Measurements from ENCODE around the gene ATP2C2. TPM values are rescaled to one million over a fixed set of nuclear protein-coding genes. Genes with fewer than 3 reads are reported as not detected.
A peak's percentile ranks its signal among the peaks of the same experiment; 100 is the strongest.

Gene ATP2C2
- total RNA-seq, 1 experiment from 2014 or later: 4.0 TPM

DNA sequence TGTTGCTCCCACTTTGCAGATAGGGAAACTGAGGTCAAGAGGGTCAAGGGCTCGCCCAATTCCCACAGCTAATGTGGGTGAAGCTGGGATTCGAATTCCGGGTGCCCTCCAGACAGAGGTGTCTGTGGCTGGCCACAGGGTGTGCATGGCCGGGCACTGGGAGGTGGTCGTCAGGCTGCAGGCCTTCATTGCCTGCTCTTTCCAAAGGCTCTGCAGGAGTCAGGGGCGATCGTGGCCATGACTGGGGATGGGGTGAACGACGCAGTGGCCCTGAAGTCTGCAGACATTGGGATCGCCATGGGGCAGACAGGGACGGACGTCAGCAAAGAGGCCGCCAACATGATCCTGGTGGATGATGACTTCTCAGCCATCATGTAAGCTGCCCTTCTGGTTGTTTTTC, 86.3 kb downstream of the ATP2C2 start:
- Mint-ChIP-seq H3K27me3 (ENCODE audit: low read depth) (no peaks in the 10 kb centered on the region), H3K27ac (no peak overlapping the region), H3K36me3 (ENCODE audit: insufficient read depth in 1 of 3, low read depth in 3 of 3) (no peaks in the 10 kb centered on the region), H3K4me1 (peaks cover 0 to 2% of the 10 kb centered on the region in 2 experiments; a peak in 1 of 4 replicates), H3K9me3 (no peaks in the 10 kb centered on the region; a peak in 1 of 5 replicates), H3K4me3 (no peak overlapping the region)
- Histone ChIP-seq H3K14ac (ENCODE audit: insufficient read depth, low read length) (no peak overlapping the region), H3K23ac (ENCODE audit: insufficient read length, low read depth, low read length) (no peak overlapping the region), H2BK15ac (ENCODE audit: low read depth, low read length) (no peak overlapping the region), H3K9ac (ENCODE audit: extremely low read depth, insufficient read length, low read length) (no peak overlapping the region), H3K56ac (ENCODE audit: insufficient read length, low read depth, low read length) (no peak overlapping the region), H2AFZ (ENCODE audit: low read length) (no peak overlapping the region), H2AK5ac (ENCODE audit: insufficient read length, low read length) (no peak overlapping the region), H3K18ac (ENCODE audit: insufficient read length, low read depth, low read length) (no peak overlapping the region), H3K23me2 (ENCODE audit: insufficient read length, low read depth, low read length, poor library complexity, severe bottlenecking) (no peaks in the 10 kb centered on the region), H4K5ac (ENCODE audit: insufficient read length, low read depth, low read length) (no peak overlapping the region), H2BK5ac (ENCODE audit: insufficient read length, low read length) (no peak overlapping the region), H2BK120ac (ENCODE audit: low read depth, low read length, poor library complexity, severe bottlenecking) (no peak overlapping the region), H4K91ac (ENCODE audit: insufficient read length, low read depth, low read length) (no peak overlapping the region), H4K8ac (replicated peaks; ENCODE audit: insufficient read length, low read depth, low read length) (no peak overlapping the region), H4K20me1 (ENCODE audit: control insufficient read depth, insufficient read depth, insufficient read length) (no peaks in the 10 kb centered on the region), H2BK12ac (ENCODE audit: insufficient read length, low read depth, low read length) (no peak overlapping the region), H3T11ph (ENCODE audit: low read length) (no peak overlapping the region), H3K79me1 (ENCODE audit: insufficient read depth, low read depth, low read length, poor library complexity, severe bottlenecking) (no peaks in the 10 kb centered on the region), H3K79me2 (ENCODE audit: insufficient read depth, low read length) (no peaks in the 10 kb centered on the region), H2BK20ac (ENCODE audit: low read depth, low read length, poor library complexity, severe bottlenecking) (no peak overlapping the region), H3K9me3 (ENCODE audit: control insufficient read depth, low read depth, low read length) (no peaks in the 10 kb centered on the region), H3K27me3 (ENCODE audit: insufficient read depth, low read length) (no peaks in the 10 kb centered on the region), H3K27ac (ENCODE audit: insufficient read length, low read depth, low read length) (no peak overlapping the region), H3K4ac (ENCODE audit: low read depth, low read length) (no peak overlapping the region), H3K4me1 (ENCODE audit: insufficient read depth, low read length) (no peaks in the 10 kb centered on the region), H3K4me2 (ENCODE audit: insufficient read depth, insufficient read length, low read length) (no peak overlapping the region)
- WGBS (ENCODE audit: extremely low coverage, insufficient read length, low lambda C conversion rate): no CpG with 5 or more reads among the region's 13 CpGs
- DNase-seq: peak; percentile 19
- TF ChIP-seq, protein P1, sequence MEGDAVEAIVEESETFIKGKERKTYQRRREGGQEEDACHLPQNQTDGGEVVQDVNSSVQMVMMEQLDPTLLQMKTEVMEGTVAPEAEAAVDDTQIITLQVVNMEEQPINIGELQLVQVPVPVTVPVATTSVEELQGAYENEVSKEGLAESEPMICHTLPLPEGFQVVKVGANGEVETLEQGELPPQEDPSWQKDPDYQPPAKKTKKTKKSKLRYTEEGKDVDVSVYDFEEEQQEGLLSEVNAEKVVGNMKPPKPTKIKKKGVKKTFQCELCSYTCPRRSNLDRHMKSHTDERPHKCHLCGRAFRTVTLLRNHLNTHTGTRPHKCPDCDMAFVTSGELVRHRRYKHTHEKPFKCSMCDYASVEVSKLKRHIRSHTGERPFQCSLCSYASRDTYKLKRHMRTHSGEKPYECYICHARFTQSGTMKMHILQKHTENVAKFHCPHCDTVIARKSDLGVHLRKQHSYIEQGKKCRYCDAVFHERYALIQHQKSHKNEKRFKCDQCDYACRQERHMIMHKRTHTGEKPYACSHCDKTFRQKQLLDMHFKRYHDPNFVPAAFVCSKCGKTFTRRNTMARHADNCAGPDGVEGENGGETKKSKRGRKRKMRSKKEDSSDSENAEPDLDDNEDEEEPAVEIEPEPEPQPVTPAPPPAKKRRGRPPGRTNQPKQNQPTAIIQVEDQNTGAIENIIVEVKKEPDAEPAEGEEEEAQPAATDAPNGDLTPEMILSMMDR (conservative IDR thresholded peaks at IDR 0.05): no peak

Measured in H9 (cell line).